ENCODE measurements around the gene CEP135.
"Not testable (repeated sequence)": the region's sequence is repeated elsewhere in the genome, so short reads cannot be mapped to it uniquely, and the experiment has no call there.

CEP135 gene

DNA sequence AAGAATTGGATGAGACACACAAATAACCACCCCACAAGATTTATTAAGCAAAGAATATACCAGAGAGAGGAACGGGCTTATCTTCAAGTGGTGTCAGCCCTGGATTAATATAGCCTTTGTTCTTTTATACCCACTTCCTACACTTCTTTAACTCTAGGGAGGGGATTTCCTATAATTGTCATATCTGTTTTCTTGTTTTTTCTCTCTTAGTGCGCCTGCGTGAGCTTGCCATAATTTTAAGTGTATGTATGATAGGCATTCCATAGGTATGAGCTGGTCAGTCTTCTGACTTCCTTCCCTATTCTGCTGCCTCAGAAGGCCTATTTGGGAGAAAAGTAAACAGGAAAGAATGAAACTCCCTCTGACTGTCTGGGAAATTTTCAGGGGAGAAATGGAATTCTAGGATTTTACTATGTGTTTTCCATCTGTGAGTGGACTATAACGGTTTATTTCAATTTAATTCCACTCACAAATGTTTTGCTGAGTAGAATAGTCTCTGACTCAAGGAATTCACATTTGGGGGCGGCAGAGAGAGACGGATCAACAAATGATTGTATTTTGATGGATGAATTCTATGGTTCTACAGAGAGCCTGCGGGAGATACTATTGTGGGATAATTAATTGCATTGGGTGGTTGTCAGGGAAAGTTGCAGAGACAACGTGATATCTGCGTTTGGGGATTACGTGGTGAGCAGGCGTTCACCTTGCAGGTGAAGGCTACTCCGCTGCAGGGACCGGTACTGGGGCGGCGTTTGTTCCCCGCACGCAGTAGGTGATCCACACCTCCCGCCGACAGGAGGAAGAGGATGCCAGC is 626 bp upstream of the CEP135 start:
- DNase-seq, result no peak

- no peak for DNase-seq
Observed at GRCh38 chr4:55949482-55949802, 697 bp downstream of the CEP135 start.

DNA sequence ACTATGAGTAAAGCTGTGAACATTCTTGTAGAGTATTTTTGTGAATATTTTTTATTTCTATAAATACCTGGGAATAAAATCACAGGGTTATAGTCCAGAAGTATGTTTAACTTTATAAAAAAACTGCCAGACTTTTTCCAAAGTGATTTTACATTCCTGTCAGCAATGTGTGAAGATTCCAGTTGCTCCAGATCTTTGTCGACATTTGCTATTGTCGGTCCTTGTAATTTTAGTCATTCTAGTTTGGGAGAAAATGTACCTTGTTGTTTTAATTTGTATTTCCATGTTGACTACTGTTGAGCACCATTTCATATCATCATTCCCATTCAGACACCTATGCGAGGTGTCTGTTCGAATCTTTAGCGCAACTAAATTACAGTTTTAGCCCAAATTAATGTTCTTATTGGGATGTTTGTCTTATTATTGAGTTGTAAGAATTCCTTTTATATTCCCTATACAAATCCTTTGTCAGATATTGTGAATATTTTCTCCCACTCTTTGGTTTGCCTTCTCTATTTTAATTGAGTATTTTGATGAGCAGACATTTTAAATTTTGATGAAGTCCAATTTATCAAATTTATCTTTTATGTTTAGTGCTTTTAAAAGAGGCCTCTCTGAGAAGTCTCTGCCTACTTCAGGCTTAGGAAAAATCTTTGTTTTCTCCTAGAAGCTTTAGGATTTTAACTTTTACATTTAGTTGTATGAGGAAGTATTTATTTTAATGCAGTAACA is 2.6 kb downstream of the CEP135 start:
- no peak for DNase-seq

DNA sequence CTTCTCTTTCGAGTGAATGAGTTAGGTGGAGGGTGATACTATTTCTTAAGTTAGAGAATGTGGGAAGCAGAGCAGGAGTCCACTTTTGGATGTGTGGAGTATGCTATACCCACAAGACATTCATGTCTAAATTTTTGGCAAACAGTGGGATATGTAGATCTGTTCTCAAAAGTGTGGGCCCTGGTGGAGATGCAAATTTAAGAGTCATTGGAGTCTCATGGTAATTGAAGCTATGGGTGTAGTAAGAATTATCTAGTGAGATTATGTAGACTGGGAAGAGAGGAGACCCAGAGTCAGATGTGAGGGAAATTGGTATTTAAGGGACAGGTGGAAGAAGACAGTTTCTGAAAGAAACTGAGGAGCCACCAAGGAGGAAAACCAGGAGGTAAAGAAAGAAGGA is 7.0 kb downstream of the CEP135 start:
- DNase-seq, result no peak

DNA sequence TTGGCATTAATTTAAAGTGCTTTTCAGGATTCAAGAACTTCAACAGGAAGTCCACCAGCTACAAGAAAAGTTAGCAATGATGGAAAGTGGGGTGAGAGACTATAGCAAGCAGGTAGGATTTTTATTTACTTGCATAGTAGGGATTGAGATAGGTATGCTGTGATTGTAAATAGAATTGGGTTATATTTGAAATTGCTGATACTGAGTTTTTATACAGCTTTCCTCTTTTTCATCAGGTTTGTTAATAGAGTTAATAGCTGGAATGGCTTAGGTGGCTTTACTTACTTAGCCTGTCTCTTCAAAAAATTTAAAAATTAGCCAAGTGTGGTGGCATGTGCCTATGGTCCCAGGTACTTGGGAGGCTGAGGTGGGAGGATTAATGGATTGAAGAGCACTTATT is 10.9 kb downstream of the CEP135 start:
- DNase-seq, result no peak

DNA sequence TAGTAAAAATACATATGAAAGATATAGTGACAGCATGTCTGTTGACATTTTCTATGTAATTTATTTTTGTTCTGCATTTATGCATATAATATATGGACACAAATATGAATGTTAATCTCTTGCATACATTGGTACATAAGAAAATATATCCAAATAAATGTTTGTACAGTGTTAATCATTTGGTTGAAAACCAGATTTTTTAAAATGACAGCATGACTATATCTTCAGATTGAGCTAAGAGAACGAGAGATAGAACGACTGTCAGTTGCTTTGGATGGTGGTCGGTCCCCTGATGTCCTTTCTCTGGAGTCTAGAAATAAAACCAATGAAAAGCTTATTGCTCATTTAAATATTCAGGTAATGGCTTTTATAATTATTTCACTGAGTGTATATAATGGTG is 15.3 kb downstream of the CEP135 start:
- no peak for DNase-seq

GRCh38 chr4:55965585-55965984 is 16.8 kb downstream of the CEP135 start:
- no peak for DNase-seq

GRCh38 chr4:55966324-55966723 is 17.6 kb downstream of the CEP135 start:
- not testable (repeated sequence) for DNase-seq

DNA sequence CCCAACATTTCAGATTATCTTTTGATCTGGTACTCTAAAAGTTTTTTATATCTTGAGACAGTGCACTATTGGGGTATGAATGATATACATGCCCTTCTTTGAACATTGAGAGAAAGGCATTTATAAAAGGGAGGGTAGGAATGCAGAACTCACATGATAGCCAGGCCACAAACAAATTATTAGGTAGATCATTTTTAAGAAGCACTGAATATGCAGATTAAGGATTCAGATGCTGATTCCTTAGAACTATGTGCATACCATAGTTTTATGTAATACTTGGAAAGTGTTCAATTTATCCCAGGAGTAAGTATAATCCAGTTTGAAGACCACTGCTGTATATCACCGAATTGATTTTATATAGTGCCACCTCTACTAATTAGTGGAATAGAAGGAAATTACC is 18.6 kb downstream of the CEP135 start:
- no peak for DNase-seq

DNA sequence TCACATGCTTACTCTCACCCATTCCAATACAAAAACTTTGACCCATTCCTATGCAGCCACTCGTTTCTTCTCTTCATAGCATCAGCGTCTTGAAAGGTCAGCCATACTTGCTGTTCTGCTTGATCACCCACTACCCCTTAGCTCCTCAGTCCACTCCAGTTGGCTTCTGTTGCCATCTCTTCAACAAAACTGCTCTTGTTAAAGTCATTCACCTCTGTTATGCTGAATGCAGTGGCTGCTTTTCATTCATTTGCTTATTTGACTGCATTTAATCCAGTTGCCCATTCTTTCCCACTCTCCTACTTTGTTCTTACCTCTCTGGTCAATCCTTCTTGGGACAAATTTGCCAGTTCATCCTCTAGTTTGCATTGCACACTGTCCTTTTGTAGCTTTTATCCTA is 24.9 kb downstream of the CEP135 start:
- DNase-seq, result no peak

GRCh38 chr4:55977811-55978210 is 29.1 kb downstream of the CEP135 start:
- no peak for DNase-seq

DNA sequence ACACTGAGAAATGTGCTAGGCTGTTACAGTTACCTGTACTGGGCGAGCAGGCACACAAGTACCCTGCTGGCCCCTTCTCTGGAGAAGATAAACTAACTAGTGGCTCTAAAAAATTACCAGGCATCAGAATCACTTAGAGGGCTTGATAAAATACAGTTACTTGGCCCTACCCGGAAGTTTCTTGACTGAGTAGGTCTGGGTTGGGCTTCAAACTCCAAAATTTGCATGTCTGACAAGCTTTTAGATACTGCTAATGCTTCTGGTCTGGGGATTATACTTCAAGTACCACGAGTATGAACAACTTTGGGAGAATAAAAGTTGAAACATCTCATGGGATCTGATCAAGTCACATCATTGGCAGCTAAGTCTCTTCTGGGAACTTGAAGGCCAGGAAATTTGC is 30.8 kb downstream of the CEP135 start:
- DNase-seq, result no peak

DNA sequence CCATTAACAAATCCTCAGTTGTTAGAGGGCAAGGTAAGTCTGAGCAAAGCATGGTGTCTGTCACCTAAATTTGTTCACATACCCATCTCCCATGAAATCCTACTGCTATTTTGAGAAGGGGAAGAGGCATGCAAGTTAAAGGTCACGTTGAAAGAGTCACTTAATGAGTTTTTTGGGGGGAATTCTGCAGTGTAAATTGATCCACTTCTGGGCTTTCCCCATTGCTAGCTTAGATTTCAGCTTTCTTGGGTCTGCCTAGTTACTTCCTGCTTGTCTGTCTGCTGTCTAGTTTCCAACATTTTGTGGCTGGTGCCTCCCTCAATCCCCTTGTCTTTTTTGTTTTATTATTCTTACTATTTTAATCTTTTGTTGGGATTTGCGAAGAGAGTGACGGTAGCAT is 32.0 kb downstream of the CEP135 start:
- DNase-seq, result no peak

GRCh38 chr4:55982976-55983375 is 34.2 kb downstream of the CEP135 start:
- no peak for DNase-seq

DNA sequence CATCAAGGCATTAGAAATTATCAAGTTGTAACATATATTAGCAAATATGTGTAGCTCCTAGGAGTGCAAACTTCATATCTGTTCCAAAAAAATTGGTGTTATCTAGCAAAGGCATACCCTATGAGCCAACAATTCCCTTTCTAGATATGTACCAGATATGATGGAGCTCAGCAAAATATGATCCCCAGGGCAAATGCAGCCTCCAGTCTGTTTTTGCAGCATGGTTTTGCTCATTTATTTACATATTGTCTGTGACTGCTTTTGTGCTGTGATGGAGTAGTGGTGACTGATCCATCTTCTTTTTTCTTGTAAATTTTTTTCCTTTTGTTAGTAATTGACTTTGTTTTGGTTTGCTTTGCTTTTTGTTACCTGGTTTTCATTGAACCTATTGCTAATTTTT is 41.0 kb downstream of the CEP135 start:
- DNase-seq, result no peak

- DNase-seq, result no peak
Observed at GRCh38 chr4:55993994-55994663, 45.4 kb downstream of the CEP135 start.

GRCh38 chr4:55996646-55997045 is 47.9 kb downstream of the CEP135 start:
- DNase-seq, result no peak

DNA sequence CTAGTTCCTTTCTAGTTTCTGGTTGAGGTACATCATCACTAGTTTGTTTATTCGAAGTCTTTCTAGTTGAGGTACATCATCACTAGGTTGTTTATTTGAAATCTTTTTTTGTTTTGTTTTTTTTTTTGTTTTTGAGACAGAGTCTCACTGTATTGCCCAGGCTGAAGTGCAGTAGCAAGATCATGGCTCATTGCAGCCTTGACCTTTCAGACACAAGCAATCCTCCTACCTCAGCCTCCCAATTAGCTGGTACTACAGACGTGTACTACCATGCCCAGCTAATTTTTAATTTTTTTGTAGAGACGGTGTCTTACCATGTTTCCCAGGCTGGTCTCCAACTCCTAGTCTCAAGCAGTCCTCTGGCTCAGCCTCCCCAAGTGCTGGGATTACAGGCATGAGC is 54.9 kb downstream of the CEP135 start:
- no peak for DNase-seq

DNA sequence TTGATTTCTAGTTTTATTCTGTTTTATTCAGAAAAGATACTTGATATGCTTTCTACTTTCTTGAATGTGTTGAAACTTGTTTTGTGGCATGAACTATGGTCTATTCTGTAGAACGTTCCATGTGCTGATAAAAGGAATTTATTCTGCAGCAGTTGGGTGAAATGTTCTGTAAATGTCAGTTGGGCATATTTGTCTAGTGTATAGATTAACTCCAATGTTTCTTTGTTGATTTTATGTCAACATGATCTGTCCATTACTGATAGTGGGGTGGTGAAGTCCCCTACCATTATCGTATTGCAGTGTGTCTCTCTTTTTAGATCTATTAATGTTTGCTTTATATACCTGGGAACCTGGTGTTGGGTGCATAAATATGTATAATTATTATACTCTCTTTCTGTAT is 55.5 kb downstream of the CEP135 start:
- no peak for DNase-seq

DNA sequence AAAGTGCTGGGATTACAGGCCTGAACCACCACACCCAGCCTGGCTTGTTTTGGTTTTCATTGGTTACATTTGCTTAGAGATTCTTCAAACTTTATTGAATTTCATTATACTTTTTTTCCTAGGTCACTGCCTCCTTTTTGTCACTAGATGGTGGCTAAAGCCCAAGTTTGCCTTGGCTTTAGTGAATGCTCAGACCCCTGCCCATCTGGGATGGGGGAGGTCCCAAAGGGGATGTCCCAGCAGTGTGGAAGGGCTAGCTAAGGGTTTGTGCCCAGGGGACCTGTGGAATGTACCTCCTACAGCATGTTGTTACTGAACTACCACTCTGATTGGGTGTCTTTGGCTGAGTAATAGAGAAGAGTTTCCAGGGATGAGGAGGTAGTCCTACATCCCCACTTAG is 58.4 kb downstream of the CEP135 start:
- no peak for DNase-seq

GRCh38 chr4:56008206-56008605 is 59.5 kb downstream of the CEP135 start:
- DNase-seq, result no peak

- no peak for DNase-seq
Observed at GRCh38 chr4:56026596-56026995, 77.9 kb downstream of the CEP135 start.

GRCh38 chr4:56028165-56028564 is 79.4 kb downstream of the CEP135 start:
- no peak for DNase-seq

GRCh38 chr4:56038487-56039162 is 89.9 kb downstream of the CEP135 start:
- no peak for DNase-seq

Measured in NCI-H1436 (cell line).